ENCODE data around the gene SYNE2. TPM values are rescaled to one million over a fixed set of nuclear protein-coding genes. Genes with fewer than 3 reads are reported as not detected.
"Not testable (repeated sequence)": the region's sequence is repeated elsewhere in the genome, so short reads cannot be mapped to it uniquely, and the experiment has no call there.

SYNE2 gene
- 17.8 TPM for polyA plus RNA-seq (2013, experiment 1 of 2; ENCODE audit: insufficient read length)
- 8.1 TPM for polyA plus RNA-seq (2013, experiment 2 of 2; ENCODE audit: insufficient read length)

DNA sequence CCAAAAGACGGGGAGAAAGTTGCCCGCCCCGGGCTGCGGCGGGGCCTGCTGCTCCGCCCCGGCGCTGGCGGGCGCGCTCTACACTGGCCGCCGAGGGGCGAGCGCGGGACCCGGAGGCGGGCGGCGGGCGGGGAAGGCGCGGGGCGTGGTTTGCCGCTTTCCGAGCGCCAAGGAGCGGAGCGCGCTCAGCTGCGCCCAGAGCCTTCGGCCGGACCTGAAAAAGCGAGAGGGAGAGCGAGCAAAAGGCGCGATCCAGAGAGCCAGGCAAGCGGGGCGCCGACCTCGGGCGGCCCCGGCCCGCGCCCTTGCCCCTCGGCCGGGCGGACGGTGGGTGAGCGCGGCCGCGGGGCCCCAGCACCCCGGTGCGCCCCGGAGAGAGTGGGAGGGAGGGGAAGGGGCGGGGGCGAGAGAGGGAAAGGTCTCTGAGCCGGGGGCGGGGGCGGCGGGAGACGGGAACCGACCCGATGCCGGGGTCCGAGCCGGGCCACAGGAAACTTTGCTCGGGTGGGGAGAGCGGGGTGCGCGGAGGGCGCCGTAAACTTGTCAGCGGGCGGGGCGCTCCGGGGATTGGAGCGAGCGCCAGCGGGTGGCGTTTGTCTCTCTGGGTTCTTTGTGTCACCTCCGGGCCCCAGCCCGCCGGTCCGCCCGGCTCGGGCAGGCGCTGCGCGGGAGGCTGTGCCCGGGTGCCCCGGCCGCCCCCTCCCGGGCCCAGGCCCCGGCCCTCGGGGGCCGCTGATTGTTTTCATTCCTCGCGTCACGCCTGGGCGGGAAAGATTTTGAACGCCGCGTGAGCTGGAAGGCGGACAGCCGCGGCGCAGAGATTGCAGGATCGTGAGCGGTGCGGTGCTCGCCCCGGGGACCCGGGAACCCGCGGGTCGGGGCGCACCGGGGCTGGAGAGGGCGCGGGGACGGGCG lies at the start of gene SYNE2:
SYNE2 (plus strand) TSS at position 188 of the 915 bp plus-strand sequence. CDS start 56,145 bp downstream, outside the sequence.
- peak; percentile 77 for DNase-seq

DNA sequence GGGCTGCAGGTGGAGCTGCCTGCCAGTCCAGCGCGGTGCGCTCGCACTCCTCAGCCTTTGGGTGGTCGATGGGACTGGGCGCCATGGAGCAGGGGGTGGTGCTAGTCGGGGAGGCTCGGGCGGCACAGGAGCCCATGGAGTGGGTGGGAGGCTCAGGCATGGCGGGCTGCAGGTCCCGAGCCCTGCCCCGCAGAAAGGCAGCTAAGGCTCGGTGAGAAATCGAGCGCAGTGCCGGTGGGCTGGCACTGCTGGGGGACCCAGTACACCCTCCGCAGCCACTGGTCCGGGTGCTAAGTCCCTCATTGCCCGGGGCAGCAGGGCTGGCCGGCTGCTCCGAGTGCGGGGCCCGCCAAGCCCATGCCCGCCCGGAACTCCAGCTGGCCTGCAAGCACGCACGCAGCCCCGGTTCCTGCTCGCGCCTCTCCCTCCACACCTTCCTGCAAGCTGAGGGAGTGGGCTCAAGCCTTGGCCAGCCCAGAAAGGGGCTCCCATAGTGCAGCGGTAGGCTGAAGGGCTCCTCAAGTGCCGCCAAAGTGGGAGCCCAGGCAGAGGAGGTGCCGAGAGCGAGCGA lies 49.5 kb upstream of the SYNE2 start:
- not testable (repeated sequence) for DNase-seq

- DNase-seq, result not testable (repeated sequence)
These were observed 46.7 kb upstream of the SYNE2 start for GRCh38 chr14:63806064-63806463.

- not testable (repeated sequence) for DNase-seq
These were observed 41.1 kb upstream of the SYNE2 start for GRCh38 chr14:63811692-63812091.

GRCh38 chr14:63833728-63834127 lies 19.1 kb upstream of the SYNE2 start:
- no peak for DNase-seq

- DNase-seq, result no peak
These were observed 11.8 kb upstream of the SYNE2 start for GRCh38 chr14:63840981-63841380.

DNA sequence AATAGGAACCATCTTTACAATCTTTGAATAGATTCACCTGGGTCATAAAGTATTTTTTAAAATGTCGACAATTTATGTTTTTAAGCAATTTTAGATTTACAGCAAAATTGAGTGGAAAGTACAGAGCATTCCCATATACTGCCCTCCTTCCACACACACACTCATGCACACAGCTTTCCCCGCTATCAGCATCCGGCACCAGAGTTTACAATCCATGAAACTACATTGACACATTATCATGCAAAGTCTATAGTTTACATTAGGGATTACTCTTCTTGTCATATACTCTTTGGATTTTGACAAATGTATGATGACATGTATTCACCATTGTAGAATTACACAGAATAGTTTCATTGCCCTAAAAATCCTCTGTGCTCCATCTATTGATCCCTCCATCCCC lies 9.0 kb upstream of the SYNE2 start:
- DNase-seq, result no peak

DNA sequence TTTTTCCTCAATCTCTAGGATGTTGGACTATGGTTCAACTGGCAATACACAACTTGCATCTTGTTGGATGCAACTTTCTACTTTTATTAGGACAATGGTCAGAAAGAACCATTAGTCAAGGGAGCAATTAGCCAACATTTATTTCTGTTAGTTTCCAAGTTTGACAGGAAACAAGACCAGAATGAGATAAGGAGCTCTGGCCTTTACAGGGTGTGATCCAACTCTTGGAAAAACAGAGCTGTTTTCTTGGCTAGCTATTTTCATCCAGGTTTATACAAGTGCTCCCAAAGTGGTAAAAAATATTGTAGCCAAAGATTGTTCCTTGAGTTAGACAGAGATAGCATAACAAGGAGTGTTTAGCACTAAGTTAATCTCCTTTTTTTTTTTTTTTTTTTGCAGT lies 3.9 kb upstream of the SYNE2 start:
- DNase-seq, result no peak

DNA sequence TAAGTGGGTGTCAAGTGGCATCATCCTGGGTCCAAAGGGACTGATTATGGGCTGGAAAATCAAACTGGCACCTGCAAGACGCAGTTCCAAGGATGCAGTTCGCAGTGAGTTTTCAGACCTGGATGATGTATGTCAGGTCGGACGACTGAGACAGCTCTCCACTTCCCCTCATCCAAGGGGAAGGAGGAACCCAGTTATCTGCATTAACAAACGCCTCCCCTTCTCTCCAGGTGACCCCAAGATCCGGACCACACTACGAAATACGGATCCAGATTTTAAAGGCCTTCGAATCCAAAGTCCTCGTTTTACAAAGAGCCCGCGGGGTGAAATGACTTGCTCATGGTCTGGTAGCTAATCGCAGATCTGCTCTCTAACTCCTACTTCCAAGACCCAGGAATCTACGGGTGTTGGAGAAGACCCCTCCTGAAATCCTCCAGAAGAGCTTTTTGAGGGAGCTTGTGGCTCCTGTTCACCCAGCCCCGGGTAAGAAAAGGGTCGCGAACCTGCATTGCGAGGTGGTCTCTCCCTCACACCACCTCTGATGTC lies 460 bp upstream of the SYNE2 start:
- peak; percentile 29 for DNase-seq

GRCh38 chr14:63853831-63854293 lies 1.1 kb downstream of the SYNE2 start:
- peak; percentile 57 for DNase-seq

DNA sequence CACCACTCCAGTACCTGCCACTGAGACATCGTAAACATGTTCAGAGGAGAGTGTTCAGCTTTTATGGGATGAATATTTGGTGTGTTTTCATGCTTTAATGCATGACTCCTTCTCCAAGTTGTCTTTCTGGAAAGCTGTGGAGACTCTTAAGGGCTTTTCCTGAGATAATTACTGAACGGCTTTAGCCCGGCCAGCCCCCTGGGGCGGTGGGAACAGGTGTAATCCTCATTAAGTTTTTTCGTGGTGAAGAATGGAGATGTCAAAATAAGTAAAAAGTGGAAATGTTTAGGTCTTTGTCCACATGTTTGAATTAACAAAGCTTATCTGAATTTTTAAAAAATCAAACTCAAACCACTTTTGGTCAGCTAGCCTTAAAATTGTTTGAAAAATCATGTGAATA lies 1.5 kb downstream of the SYNE2 start:
- no peak for DNase-seq

DNA sequence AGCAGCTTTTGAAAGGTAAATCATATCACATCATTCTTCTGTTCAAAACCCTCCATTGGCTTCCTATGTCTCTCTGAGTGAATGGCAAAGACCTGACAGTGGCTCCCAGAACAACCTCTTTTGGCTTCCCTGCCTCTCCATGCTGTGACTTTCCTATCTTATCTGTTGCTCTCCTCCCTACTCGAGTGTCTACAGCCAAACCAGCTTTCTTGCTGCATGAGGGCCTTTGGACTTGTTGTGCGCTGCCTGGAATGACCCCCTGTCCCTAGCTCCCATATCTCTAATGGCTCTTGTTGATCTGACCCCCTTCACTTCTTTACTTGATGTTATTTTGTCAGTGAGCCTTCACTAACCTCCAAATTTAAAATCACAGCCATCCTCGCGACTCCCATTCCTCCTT lies 2.5 kb downstream of the SYNE2 start:
- no peak for DNase-seq

DNA sequence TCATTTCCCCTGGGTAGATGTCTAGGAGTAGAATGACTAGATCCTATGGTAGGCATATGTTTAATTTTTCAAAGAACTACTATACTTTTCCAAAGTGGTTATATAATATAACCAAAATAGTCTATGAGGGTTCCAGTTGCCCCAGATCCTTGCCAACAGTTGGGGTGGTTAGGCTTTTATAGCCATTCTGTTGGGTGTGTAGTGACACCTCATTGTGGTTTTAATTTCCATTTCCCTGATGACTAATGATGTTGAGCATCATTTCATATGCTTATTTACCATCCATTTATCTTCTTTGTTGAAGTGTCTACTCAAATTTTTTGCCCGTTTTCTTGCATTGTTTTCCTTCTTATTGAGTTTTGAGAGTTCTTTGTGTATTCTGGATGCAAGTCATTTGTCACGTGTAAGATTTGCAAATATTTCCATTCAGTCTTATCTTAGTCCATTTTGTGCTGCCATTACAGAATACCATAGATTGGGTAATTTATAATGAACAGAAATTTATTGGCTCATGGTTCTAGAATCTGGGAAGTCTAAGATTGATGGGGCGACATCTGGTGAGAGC lies 4.7 kb downstream of the SYNE2 start:
- no peak for DNase-seq

- DNase-seq, result no peak
These were observed 7.3 kb downstream of the SYNE2 start for GRCh38 chr14:63860146-63860545.

DNA sequence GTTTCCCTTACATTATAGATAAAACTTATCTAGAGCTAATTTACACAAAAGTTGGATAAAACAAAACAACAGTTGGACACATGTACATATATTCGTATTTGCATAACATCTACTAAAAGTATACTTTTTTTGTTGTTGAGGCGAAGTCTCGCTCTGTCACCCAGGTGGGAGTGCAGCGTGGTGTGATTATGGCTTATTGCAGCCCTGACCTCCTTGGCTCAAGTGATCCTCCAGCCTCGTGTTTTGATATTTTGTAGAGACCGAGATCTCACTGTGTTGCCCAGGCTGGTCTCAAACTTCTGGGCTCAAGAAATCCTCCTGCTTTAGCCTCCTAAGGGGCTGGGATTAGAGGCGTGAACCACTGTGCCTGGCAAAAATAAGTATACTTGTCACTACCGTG lies 9.4 kb downstream of the SYNE2 start:
- DNase-seq, result no peak

DNA sequence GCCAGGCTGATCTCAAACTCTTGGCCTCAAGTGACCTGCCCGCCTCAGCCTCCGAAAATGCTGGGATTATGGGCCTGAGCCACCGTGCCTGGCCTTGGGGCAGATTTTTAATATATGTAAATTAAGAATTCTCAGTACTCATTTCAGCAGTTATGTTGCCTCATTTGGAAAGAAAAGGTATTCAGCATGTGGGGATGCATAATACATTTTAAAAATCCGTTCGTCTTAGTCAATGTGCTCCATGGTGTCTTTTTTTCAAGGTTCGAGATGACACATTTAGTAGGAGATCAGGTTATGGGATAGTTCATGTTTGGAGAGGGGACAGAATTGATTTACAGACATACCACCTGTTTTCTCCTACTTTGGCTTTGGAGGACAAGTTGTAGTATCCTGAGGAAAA lies 10.2 kb downstream of the SYNE2 start:
- no peak for DNase-seq

DNA sequence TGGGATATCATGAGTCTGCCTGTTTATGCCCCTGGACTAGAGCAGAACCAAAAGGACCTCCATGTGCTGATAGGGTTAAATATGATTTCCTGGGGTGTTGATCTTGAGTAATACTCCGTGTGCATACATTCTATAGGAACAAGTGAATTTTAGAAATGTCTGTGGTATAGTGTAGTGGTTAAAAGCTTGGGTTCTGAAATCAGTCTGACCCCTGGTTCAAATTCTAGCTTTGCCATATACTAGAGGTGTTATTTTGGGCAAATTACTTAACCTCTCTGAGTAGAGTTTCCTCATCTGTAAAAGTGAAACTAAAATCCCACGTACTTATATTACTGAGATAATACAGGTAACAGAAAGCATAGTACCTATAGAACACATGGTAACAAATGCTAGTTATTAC lies 12.0 kb downstream of the SYNE2 start:
- not testable (repeated sequence) for DNase-seq

DNA sequence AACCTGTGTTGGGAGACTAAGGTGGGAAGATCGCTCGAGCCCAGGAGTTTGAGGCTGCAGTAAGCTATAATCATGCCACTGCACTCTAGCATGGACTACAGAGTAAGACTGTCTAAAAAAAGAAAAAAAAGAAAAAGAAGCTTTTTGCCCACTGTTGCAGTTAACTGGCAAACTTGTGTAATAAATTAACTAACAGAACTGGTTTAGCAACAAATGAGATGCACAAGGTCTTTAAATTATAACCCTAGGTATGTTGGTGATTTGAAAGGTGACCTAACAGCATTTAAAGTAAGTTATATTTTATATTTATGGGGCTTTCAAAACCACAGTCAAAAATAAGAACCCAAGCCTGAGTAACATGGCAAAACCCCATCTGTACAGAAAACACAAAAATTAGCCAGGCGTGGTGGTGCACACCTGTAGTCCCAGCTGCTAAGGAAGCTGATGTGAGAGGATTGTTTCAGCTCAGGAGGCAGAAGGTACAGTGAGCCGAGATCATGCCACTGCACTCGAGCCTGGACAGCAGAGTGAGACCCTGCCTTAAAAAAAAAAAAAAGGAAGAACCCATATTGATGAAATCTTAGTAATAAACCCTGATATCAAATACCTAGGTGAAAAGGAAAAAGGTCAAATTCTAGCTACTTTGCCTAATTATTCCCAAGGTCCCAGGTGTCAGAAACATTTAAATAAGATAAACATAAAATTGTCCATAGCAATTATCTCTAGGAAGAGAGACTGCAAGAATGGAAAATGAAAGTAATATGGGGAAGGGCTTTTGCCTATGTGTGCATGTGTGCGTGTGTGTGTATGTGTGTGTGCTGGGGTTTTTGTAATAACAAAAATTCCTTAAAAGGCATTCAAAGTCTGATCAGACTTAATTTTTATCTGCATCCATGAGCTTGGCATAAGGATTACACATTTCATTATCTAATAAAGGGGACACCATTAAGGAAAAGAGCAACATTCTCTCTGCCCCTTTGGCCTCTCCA lies 15.4 kb downstream of the SYNE2 start:
- no peak for DNase-seq

GRCh38 chr14:63869940-63870752 lies 17.3 kb downstream of the SYNE2 start:
- DNase-seq, result not testable (repeated sequence)

DNA sequence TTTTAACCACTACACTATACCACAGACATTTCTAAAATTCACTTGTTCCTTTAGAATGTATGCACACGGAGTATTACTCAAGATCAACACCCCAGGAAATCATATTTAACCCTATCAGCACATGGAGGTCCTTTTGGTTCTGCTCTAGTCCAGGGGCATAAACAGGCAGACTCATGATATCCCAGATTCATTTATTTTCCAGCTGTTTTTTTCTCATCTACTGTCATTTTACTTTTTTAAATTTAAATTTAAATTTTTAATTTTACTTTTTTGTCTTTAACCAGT lies 17.9 kb downstream of the SYNE2 start:
- DNase-seq, result not testable (repeated sequence)

- DNase-seq, result no peak
These were observed 21.4 kb downstream of the SYNE2 start for GRCh38 chr14:63874223-63874622.

Data from fibroblast of skin of back (primary cell).